Measurements from ENCODE around the gene MATN1.

Gene MATN1

DNA sequence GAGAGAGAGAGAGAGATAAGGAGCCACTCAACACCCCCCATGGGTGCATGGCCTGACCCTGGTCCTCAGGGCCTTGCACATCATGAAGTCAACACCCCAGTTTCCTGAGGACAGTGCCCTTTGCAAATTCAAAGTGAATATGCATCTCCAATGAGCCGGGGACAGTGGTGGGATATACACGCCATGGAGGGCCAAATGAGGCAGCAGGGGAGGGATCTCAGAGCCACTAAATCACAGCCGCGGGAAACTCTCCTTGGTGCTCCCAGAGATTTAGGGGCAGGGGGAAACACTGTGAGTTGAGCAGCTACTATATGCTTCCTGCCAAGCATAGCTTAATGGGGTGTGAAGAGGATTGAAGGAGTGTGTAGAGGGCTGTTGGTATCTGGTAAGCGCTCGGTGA is 35.5 kb downstream of the MATN1 start:
- no peak overlapping the region for H3K27ac ChIP-seq (replicated peaks)
- TF ChIP-seq GABPA (IDR thresholded peaks at IDR 0.05; ENCODE audit: low read depth) = no peak
- TF ChIP-seq POLR2AphosphoS5 (IDR thresholded peaks at IDR 0.05; ENCODE audit: low read depth) = no peak
- TF ChIP-seq REST (IDR thresholded peaks at IDR 0.05; ENCODE audit: insufficient replicate concordance, low read depth) = no peak
- no peak for TF ChIP-seq SPI1 (IDR thresholded peaks at IDR 0.05; ENCODE audit: borderline replicate concordance, low read depth)
- TF ChIP-seq, protein P1, sequence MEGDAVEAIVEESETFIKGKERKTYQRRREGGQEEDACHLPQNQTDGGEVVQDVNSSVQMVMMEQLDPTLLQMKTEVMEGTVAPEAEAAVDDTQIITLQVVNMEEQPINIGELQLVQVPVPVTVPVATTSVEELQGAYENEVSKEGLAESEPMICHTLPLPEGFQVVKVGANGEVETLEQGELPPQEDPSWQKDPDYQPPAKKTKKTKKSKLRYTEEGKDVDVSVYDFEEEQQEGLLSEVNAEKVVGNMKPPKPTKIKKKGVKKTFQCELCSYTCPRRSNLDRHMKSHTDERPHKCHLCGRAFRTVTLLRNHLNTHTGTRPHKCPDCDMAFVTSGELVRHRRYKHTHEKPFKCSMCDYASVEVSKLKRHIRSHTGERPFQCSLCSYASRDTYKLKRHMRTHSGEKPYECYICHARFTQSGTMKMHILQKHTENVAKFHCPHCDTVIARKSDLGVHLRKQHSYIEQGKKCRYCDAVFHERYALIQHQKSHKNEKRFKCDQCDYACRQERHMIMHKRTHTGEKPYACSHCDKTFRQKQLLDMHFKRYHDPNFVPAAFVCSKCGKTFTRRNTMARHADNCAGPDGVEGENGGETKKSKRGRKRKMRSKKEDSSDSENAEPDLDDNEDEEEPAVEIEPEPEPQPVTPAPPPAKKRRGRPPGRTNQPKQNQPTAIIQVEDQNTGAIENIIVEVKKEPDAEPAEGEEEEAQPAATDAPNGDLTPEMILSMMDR (IDR thresholded peaks at IDR 0.05; ENCODE audit: insufficient read depth, low read length) = no peak
- H3K4me3 ChIP-seq (replicated peaks; ENCODE audit: insufficient read depth, low read length) = no peak overlapping the region
- H3K27me3 ChIP-seq (ENCODE audit: insufficient read depth, poor library complexity, severe bottlenecking) = peaks cover 9% of the 10 kb centered on the region
- DNase-seq (ENCODE audit: low read depth in 1 of 2, low spot score in 1 of 2) = no peak

DNA sequence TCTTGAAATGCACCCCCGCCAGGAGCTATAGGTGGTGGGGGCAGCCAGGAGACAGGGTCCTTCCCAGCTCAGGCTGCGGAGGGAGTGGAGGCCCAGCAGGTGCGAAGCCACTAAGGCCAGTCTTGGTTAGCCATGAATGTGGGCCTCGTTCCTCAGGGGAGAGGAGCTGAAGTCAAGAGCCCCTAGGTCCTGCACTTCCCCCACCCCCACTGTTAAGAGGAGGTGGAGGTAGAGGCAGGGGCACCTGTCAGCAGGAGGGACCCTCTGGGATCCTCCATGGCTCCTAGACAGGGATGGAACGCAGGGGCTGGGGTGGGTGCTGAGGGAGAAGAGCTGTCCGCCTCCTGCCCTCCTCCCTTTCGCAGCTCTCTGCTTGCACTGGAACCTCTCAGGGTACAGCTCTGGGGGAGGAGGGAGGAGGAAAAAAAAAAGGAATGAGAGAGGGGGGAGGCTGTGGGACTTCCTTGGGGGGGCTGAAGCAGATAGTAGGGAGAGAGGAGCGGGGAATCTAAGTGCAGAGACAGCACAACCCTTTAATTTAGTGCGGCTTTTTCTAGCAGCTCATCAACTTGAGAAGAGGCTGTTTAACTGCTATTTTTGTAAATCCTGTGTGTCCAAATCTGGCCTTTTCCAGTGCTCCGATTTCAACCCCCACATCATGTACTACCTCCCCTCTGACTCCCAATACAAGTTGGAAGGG is 37.0 kb downstream of the MATN1 start:
- DNase-seq (ENCODE audit: low read depth in 1 of 2, low spot score in 1 of 2) = no peak
- Histone ChIP-seq H3K27ac (replicated peaks) (no peak overlapping the region), H3K4me3 (replicated peaks; ENCODE audit: insufficient read depth, low read length) (no peak overlapping the region), H3K27me3 (ENCODE audit: insufficient read depth, poor library complexity, severe bottlenecking) (peaks cover 9% of the 10 kb centered on the region)
- TF ChIP-seq, protein P1 (IDR thresholded peaks at IDR 0.05; ENCODE audit: insufficient read depth, low read length) = no peak
- no peak for TF ChIP-seq SPI1 (IDR thresholded peaks at IDR 0.05; ENCODE audit: borderline replicate concordance, low read depth)
- no peak for TF ChIP-seq REST (IDR thresholded peaks at IDR 0.05; ENCODE audit: insufficient replicate concordance, low read depth)
- no peak for TF ChIP-seq POLR2AphosphoS5 (IDR thresholded peaks at IDR 0.05; ENCODE audit: low read depth)
- TF ChIP-seq GABPA (IDR thresholded peaks at IDR 0.05; ENCODE audit: low read depth) = no peak

DNA sequence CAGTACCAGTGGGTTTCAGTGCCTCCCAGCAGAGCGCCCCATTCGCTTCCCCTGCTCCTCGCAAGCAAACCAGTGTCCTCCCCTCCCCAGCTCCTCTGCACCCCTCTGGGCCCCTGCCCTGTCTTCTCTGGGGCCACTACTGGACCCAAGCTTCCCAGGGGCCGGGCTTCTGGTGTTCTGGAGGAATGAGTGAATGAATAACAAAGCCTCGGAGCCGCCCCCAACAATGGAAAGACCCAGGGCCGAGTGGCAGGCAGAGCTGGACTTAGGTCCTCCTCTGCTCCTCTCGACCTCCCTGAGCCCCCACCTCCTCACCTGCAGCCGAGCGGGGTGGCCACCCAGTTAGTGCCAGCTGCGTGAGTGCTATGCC is 37.6 kb downstream of the MATN1 start:
- TF ChIP-seq REST (IDR thresholded peaks at IDR 0.05; ENCODE audit: insufficient replicate concordance, low read depth) (no peak), SPI1 (IDR thresholded peaks at IDR 0.05; ENCODE audit: borderline replicate concordance, low read depth) (no peak), POLR2AphosphoS5 (IDR thresholded peaks at IDR 0.05; ENCODE audit: low read depth) (no peak)
- Histone ChIP-seq H3K27me3 (ENCODE audit: insufficient read depth, poor library complexity, severe bottlenecking) (peaks cover 9% of the 10 kb centered on the region), H3K4me3 (replicated peaks; ENCODE audit: insufficient read depth, low read length) (no peak overlapping the region), H3K27ac (replicated peaks) (no peak overlapping the region)
- no peak for DNase-seq (ENCODE audit: low read depth in 1 of 2, low spot score in 1 of 2)
